NCI-H2029 treated with DMSO at 0.1 percent for 48 hours (cell line): ENCODE data around the gene SGSM2.
A peak's percentile ranks its signal among the peaks of the same experiment; 100 is the strongest.
"Not testable (repeated sequence)": the region's sequence is repeated elsewhere in the genome, so short reads cannot be mapped to it uniquely, and the experiment has no call there.

Experiments used
- DNase-seq: peaks from one replicate; lab custom pipeline; 2025; lab: John Stamatoyannopoulos, UW

SGSM2 gene

GRCh38 chr17:2336852-2337543 is at the start of gene SGSM2:
SGSM2 (plus strand) TSS chr17:2337501; CDS start chr17:2337689, 188 bp downstream.
- peak; percentile 0 for DNase-seq

- no peak for DNase-seq
Observed at GRCh38 chr17:2289878-2290478, 47.3 kb upstream of the SGSM2 start.

- DNase-seq = no peak
Observed at GRCh38 chr17:2292100-2292499, 45.2 kb upstream of the SGSM2 start.

- no peak for DNase-seq
Observed at GRCh38 chr17:2295575-2295974, 41.7 kb upstream of the SGSM2 start.

GRCh38 chr17:2297023-2297422 is 40.3 kb upstream of the SGSM2 start:
- DNase-seq = no peak

GRCh38 chr17:2299136-2299535 is 38.2 kb upstream of the SGSM2 start:
- DNase-seq = no peak

- no peak for DNase-seq
Observed at GRCh38 chr17:2299756-2300155, 37.5 kb upstream of the SGSM2 start.

- DNase-seq = no peak
Observed at GRCh38 chr17:2302778-2303203, 34.5 kb upstream of the SGSM2 start.

- peak; percentile 7 for DNase-seq
Observed at GRCh38 chr17:2303204-2304188, 33.8 kb upstream of the SGSM2 start, which contains the start of the genes SMG6 and SRR. SMG6 (minus strand) TSS chr17:2303785; CDS start chr17:2303720, 65 bp downstream. SRR (plus strand) TSS chr17:2303950; CDS start chr17:2315561, 11,611 bp downstream.

- DNase-seq = no peak
Observed at GRCh38 chr17:2304931-2305330, 32.4 kb upstream of the SGSM2 start.

- no peak for DNase-seq
Observed at GRCh38 chr17:2309338-2310154, 27.8 kb upstream of the SGSM2 start.

- no peak for DNase-seq
Observed at GRCh38 chr17:2312736-2313135, 24.6 kb upstream of the SGSM2 start.

- DNase-seq = not testable (repeated sequence)
Observed at GRCh38 chr17:2316916-2317205, 20.4 kb upstream of the SGSM2 start.

- no peak for DNase-seq
Observed at GRCh38 chr17:2317796-2318195, 19.5 kb upstream of the SGSM2 start.

- DNase-seq = no peak
Observed at GRCh38 chr17:2319051-2319450, 18.2 kb upstream of the SGSM2 start.

- DNase-seq = no peak
Observed at GRCh38 chr17:2321399-2321798, 15.9 kb upstream of the SGSM2 start.

- DNase-seq = no peak
Observed at GRCh38 chr17:2323629-2324314, 13.5 kb upstream of the SGSM2 start.

GRCh38 chr17:2331303-2331702 is 6.0 kb upstream of the SGSM2 start:
- no peak for DNase-seq

GRCh38 chr17:2335726-2336214 is 1.5 kb upstream of the SGSM2 start:
- DNase-seq = no peak

GRCh38 chr17:2336215-2336851 is 968 bp upstream of the SGSM2 start, which contains the start of gene TSR1:
TSR1 (minus strand) TSS chr17:2336457; CDS start chr17:2336427, 30 bp downstream.
- peak; percentile 38 for DNase-seq
